Measurements from ENCODE around the gene CD247. TPM values are rescaled to one million over a fixed set of nuclear protein-coding genes. Genes with fewer than 3 reads are reported as not detected.

CD247 gene
- total RNA-seq, 1 donor from 2014 or later = not detected

DNA sequence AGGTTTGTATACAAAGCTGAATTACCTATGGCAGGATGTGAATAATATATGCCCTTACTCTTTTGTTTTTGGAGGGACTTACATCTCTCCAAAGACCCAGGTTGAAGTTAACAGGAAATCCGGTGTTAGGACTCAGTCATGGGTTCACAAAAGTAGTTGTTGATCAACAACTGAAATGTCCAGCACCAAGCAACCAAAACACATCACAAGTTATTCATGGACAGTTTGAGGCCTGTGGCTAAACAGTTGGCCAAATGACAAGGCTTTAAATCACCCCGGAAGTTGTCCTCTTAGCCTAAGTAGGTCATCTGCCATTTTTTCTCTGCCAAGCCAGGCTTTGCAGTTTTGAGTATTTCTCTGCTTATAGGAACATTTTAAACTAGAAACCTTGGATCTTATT is 89.9 kb downstream of the CD247 start:
- Mint-ChIP-seq H3K9me3 (ENCODE audit: unreplicated experiment) (peaks cover 6% of the 10 kb centered on the region), H3K27ac (ENCODE audit: unreplicated experiment) (peak overlapping the region; percentile 80), H3K4me1 (ENCODE audit: low read depth, unreplicated experiment) (peaks cover 56% of the 10 kb centered on the region)

DNA sequence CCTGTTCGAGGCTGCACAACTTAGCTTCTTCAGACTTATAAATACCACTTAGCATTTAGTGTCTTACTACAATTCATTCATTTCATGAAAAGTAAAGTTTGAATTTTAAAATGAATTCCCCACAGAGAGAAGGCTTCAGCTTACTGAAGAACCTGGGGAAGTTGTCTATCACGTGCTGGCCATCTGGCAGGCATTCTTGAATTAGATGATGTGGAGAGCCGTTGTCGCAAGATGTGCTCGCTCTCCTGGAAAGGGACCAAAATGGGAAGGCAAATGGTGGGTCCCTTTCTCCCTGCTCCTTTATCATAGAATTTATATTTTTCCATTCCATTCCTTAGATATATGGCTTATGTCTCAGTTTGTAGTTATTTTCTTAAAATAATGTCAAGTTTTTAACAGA is 90.5 kb downstream of the CD247 start:
- peaks cover 10% of the 10 kb centered on the region for H3K27me3 Mint-ChIP-seq (ENCODE audit: unreplicated experiment)

More for the DNA sequence above, 89.9 kb downstream of the CD247 start:
- H3K4me3 Mint-ChIP-seq (ENCODE audit: unreplicated experiment) = peak overlapping the region; percentile 59
- DNase-seq = no peak
- no peaks in the 10 kb centered on the region for H3K36me3 Mint-ChIP-seq (ENCODE audit: unreplicated experiment)
- peaks cover 10% of the 10 kb centered on the region for H3K27me3 Mint-ChIP-seq (ENCODE audit: unreplicated experiment)
- TF ChIP-seq, protein P1, sequence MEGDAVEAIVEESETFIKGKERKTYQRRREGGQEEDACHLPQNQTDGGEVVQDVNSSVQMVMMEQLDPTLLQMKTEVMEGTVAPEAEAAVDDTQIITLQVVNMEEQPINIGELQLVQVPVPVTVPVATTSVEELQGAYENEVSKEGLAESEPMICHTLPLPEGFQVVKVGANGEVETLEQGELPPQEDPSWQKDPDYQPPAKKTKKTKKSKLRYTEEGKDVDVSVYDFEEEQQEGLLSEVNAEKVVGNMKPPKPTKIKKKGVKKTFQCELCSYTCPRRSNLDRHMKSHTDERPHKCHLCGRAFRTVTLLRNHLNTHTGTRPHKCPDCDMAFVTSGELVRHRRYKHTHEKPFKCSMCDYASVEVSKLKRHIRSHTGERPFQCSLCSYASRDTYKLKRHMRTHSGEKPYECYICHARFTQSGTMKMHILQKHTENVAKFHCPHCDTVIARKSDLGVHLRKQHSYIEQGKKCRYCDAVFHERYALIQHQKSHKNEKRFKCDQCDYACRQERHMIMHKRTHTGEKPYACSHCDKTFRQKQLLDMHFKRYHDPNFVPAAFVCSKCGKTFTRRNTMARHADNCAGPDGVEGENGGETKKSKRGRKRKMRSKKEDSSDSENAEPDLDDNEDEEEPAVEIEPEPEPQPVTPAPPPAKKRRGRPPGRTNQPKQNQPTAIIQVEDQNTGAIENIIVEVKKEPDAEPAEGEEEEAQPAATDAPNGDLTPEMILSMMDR (IDR thresholded peaks at IDR 0.05; ENCODE audit: partially characterized antibody, unreplicated experiment) = no peak

GRCh38 chr1:167426716-167427115 is 91.6 kb downstream of the CD247 start:
- no peak overlapping the region for H3K4me3 Mint-ChIP-seq (ENCODE audit: unreplicated experiment)
- H3K36me3 Mint-ChIP-seq (ENCODE audit: unreplicated experiment) = no peaks in the 10 kb centered on the region

More for the DNA sequence above, 90.5 kb downstream of the CD247 start:
- Mint-ChIP-seq H3K9me3 (ENCODE audit: unreplicated experiment) (peaks cover 6% of the 10 kb centered on the region), H3K4me1 (ENCODE audit: low read depth, unreplicated experiment) (peaks cover 56% of the 10 kb centered on the region), H3K4me3 (ENCODE audit: unreplicated experiment) (peak overlapping the region; percentile 59), H3K36me3 (ENCODE audit: unreplicated experiment) (no peaks in the 10 kb centered on the region), H3K27ac (ENCODE audit: unreplicated experiment) (peak overlapping the region; percentile 80)
- no peak for DNase-seq
- TF ChIP-seq, protein P1 (IDR thresholded peaks at IDR 0.05; ENCODE audit: partially characterized antibody, unreplicated experiment) = no peak

GRCh38 chr1:167425482-167425881 is 92.8 kb downstream of the CD247 start:
- Mint-ChIP-seq H3K9me3 (ENCODE audit: unreplicated experiment) (peaks cover 2% of the 10 kb centered on the region), H3K27me3 (ENCODE audit: unreplicated experiment) (peaks cover 3% of the 10 kb centered on the region), H3K36me3 (ENCODE audit: unreplicated experiment) (no peaks in the 10 kb centered on the region), H3K27ac (ENCODE audit: unreplicated experiment) (no peak overlapping the region), H3K4me1 (ENCODE audit: low read depth, unreplicated experiment) (peaks cover 42% of the 10 kb centered on the region), H3K4me3 (ENCODE audit: unreplicated experiment) (no peak overlapping the region)
- TF ChIP-seq, protein P1 (IDR thresholded peaks at IDR 0.05; ENCODE audit: partially characterized antibody, unreplicated experiment) = no peak
- no peak for DNase-seq

More at GRCh38 chr1:167426716-167427115, 91.6 kb downstream of the CD247 start:
- H3K4me1 Mint-ChIP-seq (ENCODE audit: low read depth, unreplicated experiment) = peaks cover 53% of the 10 kb centered on the region
- H3K9me3 Mint-ChIP-seq (ENCODE audit: unreplicated experiment) = peaks cover 6% of the 10 kb centered on the region
- DNase-seq = no peak
- H3K27me3 Mint-ChIP-seq (ENCODE audit: unreplicated experiment) = peaks cover 10% of the 10 kb centered on the region
- H3K27ac Mint-ChIP-seq (ENCODE audit: unreplicated experiment) = no peak overlapping the region
- TF ChIP-seq, protein P1 (IDR thresholded peaks at IDR 0.05; ENCODE audit: partially characterized antibody, unreplicated experiment) = no peak

GRCh38 chr1:167423684-167424619 is 94.4 kb downstream of the CD247 start:
- H3K36me3 Mint-ChIP-seq (ENCODE audit: unreplicated experiment) = no peaks in the 10 kb centered on the region
- H3K9me3 Mint-ChIP-seq (ENCODE audit: unreplicated experiment) = no peaks in the 10 kb centered on the region
- H3K4me3 Mint-ChIP-seq (ENCODE audit: unreplicated experiment) = no peak overlapping the region
- TF ChIP-seq, protein P1 (IDR thresholded peaks at IDR 0.05; ENCODE audit: partially characterized antibody, unreplicated experiment) = no peak
- H3K27me3 Mint-ChIP-seq (ENCODE audit: unreplicated experiment) = no peaks in the 10 kb centered on the region
- no peak for DNase-seq
- H3K27ac Mint-ChIP-seq (ENCODE audit: unreplicated experiment) = no peak overlapping the region
- peaks cover 28% of the 10 kb centered on the region for H3K4me1 Mint-ChIP-seq (ENCODE audit: low read depth, unreplicated experiment)
